ENCODE results near the gene INTS11. TPM values are rescaled to one million over a fixed set of nuclear protein-coding genes. Genes with fewer than 3 reads are reported as not detected.

INTS11 gene
- total and polyA plus RNA-seq, 10 donors = 89.2 to 203 (median 102) TPM

DNA sequence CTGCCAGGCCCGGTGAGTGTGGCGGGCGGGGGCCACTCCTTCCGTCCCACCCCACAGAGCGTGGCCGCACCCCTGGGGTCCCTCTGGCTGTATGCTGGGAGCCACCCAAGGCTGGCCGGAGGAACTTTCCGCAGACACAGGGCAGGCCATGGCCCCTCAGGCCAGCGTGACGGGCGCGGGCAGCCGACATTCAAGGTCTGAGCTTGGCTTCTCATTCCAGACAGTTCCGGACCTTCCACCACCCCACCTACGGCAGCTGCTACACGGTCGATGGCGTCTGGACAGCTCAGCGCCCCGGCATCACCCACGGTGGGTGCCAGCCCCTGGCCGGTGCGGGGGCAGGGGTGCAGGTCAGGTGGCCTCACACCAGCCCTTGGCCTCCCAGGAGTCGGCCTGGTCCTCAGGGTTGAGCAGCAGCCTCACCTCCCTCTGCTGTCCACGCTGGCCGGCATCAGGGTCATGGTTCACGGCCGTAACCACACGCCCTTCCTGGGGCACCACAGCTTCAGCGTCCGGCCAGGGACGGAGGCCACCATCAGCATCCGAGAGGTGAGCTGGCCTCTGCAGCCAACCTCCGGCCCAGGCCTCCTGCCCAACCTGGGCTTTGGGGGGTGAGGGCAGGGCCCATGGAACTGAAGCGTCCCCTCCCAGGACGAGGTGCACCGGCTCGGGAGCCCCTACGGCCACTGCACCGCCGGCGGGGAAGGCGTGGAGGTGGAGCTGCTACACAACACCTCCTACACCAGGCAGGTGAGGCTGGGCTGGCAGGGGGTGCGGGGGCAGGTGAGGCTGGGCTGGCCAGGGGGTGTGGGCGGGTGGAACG is 37.0 kb downstream of the INTS11 start:
- peak in 2 of 3 donors; percentile 28 to 57 for TF ChIP-seq POLR2AphosphoS5 (IDR thresholded peaks at IDR 0.05)
- TF ChIP-seq, protein P1, sequence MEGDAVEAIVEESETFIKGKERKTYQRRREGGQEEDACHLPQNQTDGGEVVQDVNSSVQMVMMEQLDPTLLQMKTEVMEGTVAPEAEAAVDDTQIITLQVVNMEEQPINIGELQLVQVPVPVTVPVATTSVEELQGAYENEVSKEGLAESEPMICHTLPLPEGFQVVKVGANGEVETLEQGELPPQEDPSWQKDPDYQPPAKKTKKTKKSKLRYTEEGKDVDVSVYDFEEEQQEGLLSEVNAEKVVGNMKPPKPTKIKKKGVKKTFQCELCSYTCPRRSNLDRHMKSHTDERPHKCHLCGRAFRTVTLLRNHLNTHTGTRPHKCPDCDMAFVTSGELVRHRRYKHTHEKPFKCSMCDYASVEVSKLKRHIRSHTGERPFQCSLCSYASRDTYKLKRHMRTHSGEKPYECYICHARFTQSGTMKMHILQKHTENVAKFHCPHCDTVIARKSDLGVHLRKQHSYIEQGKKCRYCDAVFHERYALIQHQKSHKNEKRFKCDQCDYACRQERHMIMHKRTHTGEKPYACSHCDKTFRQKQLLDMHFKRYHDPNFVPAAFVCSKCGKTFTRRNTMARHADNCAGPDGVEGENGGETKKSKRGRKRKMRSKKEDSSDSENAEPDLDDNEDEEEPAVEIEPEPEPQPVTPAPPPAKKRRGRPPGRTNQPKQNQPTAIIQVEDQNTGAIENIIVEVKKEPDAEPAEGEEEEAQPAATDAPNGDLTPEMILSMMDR (IDR thresholded peaks at IDR 0.05 in 8 of 11, conservative IDR thresholded peaks at IDR 0.05 in 3 of 11) = no peak
- intact Hi-C loops (cut with DNase I; ENCODE audit: low total_unique reads) = no loop called here
- Histone ChIP-seq H3K9me3 (no peaks in the 10 kb centered on the region), H3K4me3 (no peak overlapping the region), H3K36me3 (no peaks in the 10 kb centered on the region), H3K27ac (peak overlapping the region in 5 of 8 donors; percentile 4 to 58 (median 33)), H3K4me1 (peaks cover 0 to 33% (median 14%) of the 10 kb centered on the region in 6 donors), H3K27me3 (replicated peaks in 1 of 7) (peaks cover 0 to 33% (median 0%) of the 10 kb centered on the region in 7 donors)
- 61 to 82% (median 79%) methylated on average over 5 to 46 of the region's 46 CpGs for WGBS, 5 donors
- peak; percentile 79 for DNase-seq

DNA sequence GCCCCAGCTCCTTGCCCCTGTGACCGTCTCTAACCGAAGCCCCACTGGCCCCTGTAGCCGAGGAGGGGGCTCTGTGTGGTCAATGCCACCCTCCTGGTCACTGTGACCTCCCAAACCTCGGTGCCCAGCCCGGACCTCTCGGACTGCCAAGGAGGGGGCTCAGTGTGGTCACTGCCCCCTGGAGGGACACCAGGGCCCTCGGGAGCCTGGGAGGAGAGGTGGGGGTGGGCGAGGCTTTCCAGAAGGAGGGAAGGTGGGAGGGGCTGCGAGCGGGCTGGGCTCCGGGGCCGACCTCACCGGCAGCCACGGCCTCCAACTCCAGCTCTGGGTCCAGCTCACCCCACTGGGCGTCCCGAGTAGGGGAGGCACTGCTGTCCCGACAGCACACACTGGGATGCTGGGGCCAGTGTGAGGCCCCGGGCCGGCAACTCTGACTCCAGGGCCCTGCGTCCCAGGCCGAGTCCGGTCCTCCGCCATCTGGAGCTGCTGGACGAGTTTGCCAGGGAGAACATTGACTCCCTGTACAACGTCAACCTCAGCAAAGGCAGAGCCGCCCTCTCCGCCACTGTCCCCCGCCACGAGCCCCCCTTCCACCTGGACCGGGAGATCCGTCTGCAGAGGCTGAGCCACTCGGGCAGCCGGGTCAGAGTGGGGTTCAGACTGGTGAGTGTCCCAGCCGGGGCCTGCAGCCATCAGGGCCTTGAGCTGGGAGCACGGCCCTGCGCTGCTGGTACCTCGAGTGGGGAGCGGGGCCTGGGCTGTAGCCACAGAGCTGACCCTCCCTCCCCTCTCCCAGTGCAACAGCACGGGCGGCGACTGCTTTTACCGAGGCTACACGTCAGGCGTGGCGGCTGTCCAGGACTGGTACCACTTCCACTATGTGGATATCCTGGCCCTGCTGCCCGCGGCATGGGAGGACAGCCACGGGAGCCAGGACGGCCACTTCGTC is 37.9 kb downstream of the INTS11 start:
- Histone ChIP-seq H3K9me3 (no peaks in the 10 kb centered on the region), H3K4me3 (no peak overlapping the region), H3K4me1 (peaks cover 0 to 24% (median 10%) of the 10 kb centered on the region in 6 donors), H3K27ac (peak overlapping the region in 5 of 8 donors; percentile 4 to 58 (median 33)), H3K27me3 (replicated peaks in 1 of 7) (peaks cover 0 to 33% (median 0%) of the 10 kb centered on the region in 7 donors), H3K36me3 (no peaks in the 10 kb centered on the region)
- peak; percentile 80 for DNase-seq
- TF ChIP-seq POLR2A (IDR thresholded peaks at IDR 0.05) (no peak), POLR2AphosphoS5 (IDR thresholded peaks at IDR 0.05) (no peak)
- TF ChIP-seq, protein P1 (IDR thresholded peaks at IDR 0.05 in 8 of 11, conservative IDR thresholded peaks at IDR 0.05 in 3 of 11) = no peak
- intact Hi-C loops (cut with DNase I; ENCODE audit: low total_unique reads) = no loop called here
- 67 to 77% (median 71%) methylated on average over 14 to 50 of the region's 50 CpGs for WGBS, 5 donors

DNA sequence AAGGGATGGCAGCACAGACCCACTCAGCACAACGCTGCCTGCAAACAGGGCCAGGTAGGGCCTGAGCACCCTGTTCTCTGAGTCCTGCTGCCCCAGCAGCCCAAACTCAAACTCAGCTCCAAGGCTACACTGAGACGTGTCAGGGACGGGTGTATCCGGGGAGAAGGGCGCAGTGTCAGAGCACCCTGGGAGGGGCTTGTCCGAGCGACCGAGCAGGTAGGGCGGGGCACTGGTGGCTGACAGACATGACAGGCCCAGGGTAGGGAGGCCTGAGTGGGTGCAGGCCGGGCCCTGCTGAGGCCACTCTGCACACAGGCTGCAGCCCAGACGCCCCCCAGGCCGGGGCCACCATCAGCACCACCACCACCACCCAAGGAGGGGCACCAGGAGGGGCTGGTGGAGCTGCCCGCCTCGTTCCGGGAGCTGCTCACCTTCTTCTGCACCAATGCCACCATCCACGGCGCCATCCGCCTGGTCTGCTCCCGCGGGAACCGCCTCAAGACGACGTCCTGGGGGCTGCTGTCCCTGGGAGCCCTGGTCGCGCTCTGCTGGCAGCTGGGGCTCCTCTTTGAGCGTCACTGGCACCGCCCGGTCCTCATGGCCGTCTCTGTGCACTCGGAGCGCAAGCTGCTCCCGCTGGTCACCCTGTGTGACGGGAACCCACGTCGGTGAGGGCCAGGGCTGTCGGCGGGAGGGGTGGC is 38.7 kb downstream of the INTS11 start:
- TF ChIP-seq, protein P1 (IDR thresholded peaks at IDR 0.05 in 8 of 11, conservative IDR thresholded peaks at IDR 0.05 in 3 of 11) = no peak
- TF ChIP-seq POLR2AphosphoS5 (IDR thresholded peaks at IDR 0.05) (no peak), POLR2A (IDR thresholded peaks at IDR 0.05) (no peak)
- DNase-seq = no peak
- WGBS, 5 donors = 73 to 82% (median 76%) methylated on average over 11 to 37 of the region's 37 CpGs
- Histone ChIP-seq H3K27me3 (replicated peaks in 1 of 7) (peaks cover 0 to 33% (median 0%) of the 10 kb centered on the region in 7 donors), H3K36me3 (no peaks in the 10 kb centered on the region), H3K4me3 (no peak overlapping the region), H3K27ac (no peak overlapping the region), H3K4me1 (peaks cover 0 to 21% (median 3%) of the 10 kb centered on the region in 6 donors), H3K9me3 (no peaks in the 10 kb centered on the region)
- intact Hi-C loops (cut with DNase I; ENCODE audit: low total_unique reads) = no loop called here
